SK-N-SH treated with all-trans-retinoic acid at 6 μM for 48 hours (cell line): ENCODE results near the gene TREX2.

Experiments
- ATAC-seq: fragments of 200-7000 bp; cut with Tn5 transposase; 3 replicates; pipeline ENCODE4 v1.9.1; 2020; ENCODE audit warnings: mild to moderate bottlenecking, moderate library complexity
- ARNTL ChIP-seq: fragments of 450-650 bp; formaldehyde crosslinking; IDR thresholded peaks from 2 replicates; pipeline ENCODE4 v1.5.0; 2020; ENCODE audit warnings: low read depth, mild to moderate bottlenecking, moderate library complexity, borderline replicate concordance
- BACH2 ChIP-seq: fragments of 250-450 bp; sonication (Bioruptor Pico); IDR thresholded peaks from 2 replicates; pipeline ENCODE4 v1.9.0; 2021; ENCODE audit warnings: mild to moderate bottlenecking, borderline replicate concordance
- ESRRG ChIP-seq: fragments of 250-450 bp; sonication (Bioruptor Pico); IDR thresholded peaks from 2 replicates; pipeline ENCODE4 v1.6.1; 2021; ENCODE audit warnings: mild to moderate bottlenecking
- GLIS3 ChIP-seq: fragments of 250-450 bp; sonication (Bioruptor Pico); IDR thresholded peaks from 2 replicates; pipeline ENCODE4 v1.5.0; 2020; ENCODE audit warnings: mild to moderate bottlenecking, moderate library complexity
- ISL1 ChIP-seq: fragments of 250-450 bp; sonication (Bioruptor Pico); IDR thresholded peaks from 2 replicates; pipeline ENCODE4 v2.1.2; 2022; ENCODE audit warnings: mild to moderate bottlenecking, moderate library complexity
- OSR1 ChIP-seq: fragments of 250-450 bp; sonication (Bioruptor Pico); IDR thresholded peaks from 2 replicates; pipeline ENCODE4 v1.8.0; 2022; ENCODE audit warnings: moderate library complexity, mild to moderate bottlenecking, inconsistent platforms
- PPARA ChIP-seq: fragments of 250-450 bp; sonication (Bioruptor Pico); IDR thresholded peaks from 2 replicates; pipeline ENCODE4 v1.5.0; 2020; ENCODE audit warnings: mild to moderate bottlenecking, borderline replicate concordance
- RARB ChIP-seq: fragments of 250-450 bp; sonication (Bioruptor Pico); IDR thresholded peaks from 2 replicates; pipeline ENCODE4 v1.8.0; 2021; ENCODE audit warnings: mild to moderate bottlenecking, moderate library complexity
- SNAI2 ChIP-seq: fragments of 250-450 bp; sonication (Bioruptor Pico); IDR thresholded peaks from 2 replicates; pipeline ENCODE4 v1.5.0; 2020; ENCODE audit warnings: mild to moderate bottlenecking, moderate library complexity
- TCF4 ChIP-seq: fragments of 250-450 bp; sonication (Bioruptor Pico); IDR thresholded peaks from 2 replicates; pipeline ENCODE4 v1.8.0; 2021; ENCODE audit warnings: mild to moderate bottlenecking, moderate library complexity, borderline replicate concordance
- TOX ChIP-seq: fragments of 250-450 bp; sonication (Bioruptor Pico); IDR thresholded peaks from 2 replicates; pipeline ENCODE4 v1.8.0; 2021; ENCODE audit warnings: mild to moderate bottlenecking, moderate library complexity, borderline replicate concordance
- ZC3H10 ChIP-seq: fragments of 250-450 bp; sonication (Bioruptor Pico); IDR thresholded peaks from 2 replicates; pipeline ENCODE4 v1.5.1; 2021; ENCODE audit warnings: mild to moderate bottlenecking, moderate library complexity
- ZFP3 ChIP-seq: fragments of 250-450 bp; sonication (Bioruptor Pico); IDR thresholded peaks from 2 replicates; pipeline ENCODE4 v1.5.0; 2020; ENCODE audit warnings: mild to moderate bottlenecking, moderate library complexity
- ZFP30 ChIP-seq: fragments of 450-650 bp; formaldehyde crosslinking; IDR thresholded peaks from 2 replicates; pipeline ENCODE4 v1.5.0; 2022; ENCODE audit warnings: mild to moderate bottlenecking, moderate library complexity
- ZNF565 ChIP-seq: fragments of 450-650 bp; formaldehyde crosslinking; conservative IDR thresholded peaks from 2 replicates; pipeline ENCODE4 v1.5.0; 2020; ENCODE audit warnings: low read depth, mild to moderate bottlenecking, moderate library complexity
- ZNF70 ChIP-seq: fragments of 450-650 bp; formaldehyde crosslinking; IDR thresholded peaks from 2 replicates; pipeline ENCODE4 v1.5.0; 2020; ENCODE audit warnings: mild to moderate bottlenecking, moderate library complexity
- ZNF8 ChIP-seq: fragments of 450-650 bp; formaldehyde crosslinking; IDR thresholded peaks from 2 replicates; pipeline ENCODE4 v1.5.0; 2020; ENCODE audit warnings: mild to moderate bottlenecking, moderate library complexity
- TF ChIP-seq, protein P1 (sequence below): fragments of 250-450 bp; sonication (Bioruptor Pico); IDR thresholded peaks from 2 replicates; pipeline ENCODE4 v1.5.1; 2020; ENCODE audit warnings: low read depth, mild to moderate bottlenecking, moderate library complexity
- TF ChIP-seq, protein P2 (sequence below): fragments of 250-450 bp; sonication (Bioruptor Pico); IDR thresholded peaks from 2 replicates; pipeline ENCODE4 v1.8.0; 2021; ENCODE audit warnings: low read depth, mild to moderate bottlenecking, moderate library complexity, borderline replicate concordance
- TF ChIP-seq, protein P3 (sequence below): fragments of 250-450 bp; sonication (Bioruptor Pico); IDR thresholded peaks from 2 replicates; pipeline ENCODE4 v1.8.0; 2020; ENCODE audit warnings: mild to moderate bottlenecking, moderate library complexity, borderline replicate concordance
- TF ChIP-seq, protein P4 (sequence below): fragments of 250-450 bp; sonication (Bioruptor Pico); IDR thresholded peaks from 2 replicates; pipeline ENCODE4 v1.5.1; 2021; ENCODE audit warnings: mild to moderate bottlenecking, moderate library complexity

The TREX2 gene

GRCh38 chrX:153411255-153411987, 34.4 kb downstream of the TREX2 start, which contains the start of gene ZFP92:
TSS of gene ZFP92 (plus strand) at chrX:153411472. CDS start at chrX:153418323, 6,851 bp downstream.
- ATAC-seq = peak; percentile 50
- TF ChIP-seq ZC3H10 (CRISPR knock-in tag) = no peak
- no peak for TF ChIP-seq OSR1 (CRISPR knock-in tag)
- TF ChIP-seq TCF4 = no peak

GRCh38 chrX:153410888-153411254, 35.0 kb downstream of the TREX2 start:
- ATAC-seq = no peak
- TF ChIP-seq, protein P1, sequence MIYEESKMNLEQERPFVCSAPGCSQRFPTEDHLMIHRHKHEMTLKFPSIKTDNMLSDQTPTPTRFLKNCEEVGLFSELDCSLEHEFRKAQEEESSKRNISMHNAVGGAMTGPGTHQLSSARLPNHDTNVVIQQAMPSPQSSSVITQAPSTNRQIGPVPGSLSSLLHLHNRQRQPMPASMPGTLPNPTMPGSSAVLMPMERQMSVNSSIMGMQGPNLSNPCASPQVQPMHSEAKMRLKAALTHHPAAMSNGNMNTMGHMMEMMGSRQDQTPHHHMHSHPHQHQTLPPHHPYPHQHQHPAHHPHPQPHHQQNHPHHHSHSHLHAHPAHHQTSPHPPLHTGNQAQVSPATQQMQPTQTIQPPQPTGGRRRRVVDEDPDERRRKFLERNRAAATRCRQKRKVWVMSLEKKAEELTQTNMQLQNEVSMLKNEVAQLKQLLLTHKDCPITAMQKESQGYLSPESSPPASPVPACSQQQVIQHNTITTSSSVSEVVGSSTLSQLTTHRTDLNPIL (CRISPR knock-in tag) = no peak
- TF ChIP-seq SNAI2 (CRISPR knock-in tag) (no peak), GLIS3 (CRISPR knock-in tag) (no peak), RARB (CRISPR knock-in tag) (no peak), ARNTL (CRISPR knock-in tag) (no peak), PPARA (CRISPR knock-in tag) (no peak), TOX (CRISPR knock-in tag) (no peak), ZFP30 (CRISPR knock-in tag) (no peak), ZFP3 (CRISPR knock-in tag) (no peak)
- TF ChIP-seq, protein P2, sequence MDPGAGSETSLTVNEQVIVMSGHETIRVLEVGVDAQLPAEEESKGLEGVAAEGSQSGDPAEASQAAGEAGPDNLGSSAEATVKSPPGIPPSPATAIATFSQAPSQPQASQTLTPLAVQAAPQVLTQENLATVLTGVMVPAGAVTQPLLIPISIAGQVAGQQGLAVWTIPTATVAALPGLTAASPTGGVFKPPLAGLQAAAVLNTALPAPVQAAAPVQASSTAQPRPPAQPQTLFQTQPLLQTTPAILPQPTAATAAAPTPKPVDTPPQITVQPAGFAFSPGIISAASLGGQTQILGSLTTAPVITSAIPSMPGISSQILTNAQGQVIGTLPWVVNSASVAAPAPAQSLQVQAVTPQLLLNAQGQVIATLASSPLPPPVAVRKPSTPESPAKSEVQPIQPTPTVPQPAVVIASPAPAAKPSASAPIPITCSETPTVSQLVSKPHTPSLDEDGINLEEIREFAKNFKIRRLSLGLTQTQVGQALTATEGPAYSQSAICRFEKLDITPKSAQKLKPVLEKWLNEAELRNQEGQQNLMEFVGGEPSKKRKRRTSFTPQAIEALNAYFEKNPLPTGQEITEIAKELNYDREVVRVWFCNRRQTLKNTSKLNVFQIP (CRISPR knock-in tag) = no peak
- TF ChIP-seq, all 23 proteins: peak for 0

DNA sequence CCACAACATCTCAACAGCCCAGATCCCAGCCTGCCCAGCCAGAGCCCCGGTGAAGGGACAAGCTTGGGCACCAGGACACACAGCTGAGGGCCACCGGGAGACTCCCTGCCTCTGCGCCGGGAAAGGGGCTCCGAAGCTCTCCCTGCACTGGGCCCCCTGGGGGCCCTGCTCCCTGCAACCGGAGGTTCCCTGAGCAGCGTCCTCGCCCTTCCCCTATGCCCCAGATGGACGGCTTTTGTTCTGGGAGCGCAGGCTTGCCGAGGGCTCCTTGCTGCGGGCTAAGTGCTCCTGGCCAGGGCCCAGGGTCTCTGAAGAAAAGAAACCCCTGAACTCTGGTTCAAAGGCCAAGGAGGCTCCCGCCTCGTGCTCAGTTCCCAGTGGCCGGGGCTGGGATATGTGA, 35.5 kb downstream of the TREX2 start:
- no peak for ATAC-seq
- no peak for TF ChIP-seq TOX (CRISPR knock-in tag)
- no peak for TF ChIP-seq ZNF8 (CRISPR knock-in tag)
- TF ChIP-seq, protein P1 (CRISPR knock-in tag) = no peak
- TF ChIP-seq, protein P3, sequence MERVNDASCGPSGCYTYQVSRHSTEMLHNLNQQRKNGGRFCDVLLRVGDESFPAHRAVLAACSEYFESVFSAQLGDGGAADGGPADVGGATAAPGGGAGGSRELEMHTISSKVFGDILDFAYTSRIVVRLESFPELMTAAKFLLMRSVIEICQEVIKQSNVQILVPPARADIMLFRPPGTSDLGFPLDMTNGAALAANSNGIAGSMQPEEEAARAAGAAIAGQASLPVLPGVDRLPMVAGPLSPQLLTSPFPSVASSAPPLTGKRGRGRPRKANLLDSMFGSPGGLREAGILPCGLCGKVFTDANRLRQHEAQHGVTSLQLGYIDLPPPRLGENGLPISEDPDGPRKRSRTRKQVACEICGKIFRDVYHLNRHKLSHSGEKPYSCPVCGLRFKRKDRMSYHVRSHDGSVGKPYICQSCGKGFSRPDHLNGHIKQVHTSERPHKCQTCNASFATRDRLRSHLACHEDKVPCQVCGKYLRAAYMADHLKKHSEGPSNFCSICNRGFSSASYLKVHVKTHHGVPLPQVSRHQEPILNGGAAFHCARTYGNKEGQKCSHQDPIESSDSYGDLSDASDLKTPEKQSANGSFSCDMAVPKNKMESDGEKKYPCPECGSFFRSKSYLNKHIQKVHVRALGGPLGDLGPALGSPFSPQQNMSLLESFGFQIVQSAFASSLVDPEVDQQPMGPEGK (CRISPR knock-in tag) = no peak
- no peak for TF ChIP-seq ZNF70 (CRISPR knock-in tag)
- no peak for TF ChIP-seq ZC3H10 (CRISPR knock-in tag)
- TF ChIP-seq GLIS3 (CRISPR knock-in tag) = no peak
- TF ChIP-seq, protein P4, sequence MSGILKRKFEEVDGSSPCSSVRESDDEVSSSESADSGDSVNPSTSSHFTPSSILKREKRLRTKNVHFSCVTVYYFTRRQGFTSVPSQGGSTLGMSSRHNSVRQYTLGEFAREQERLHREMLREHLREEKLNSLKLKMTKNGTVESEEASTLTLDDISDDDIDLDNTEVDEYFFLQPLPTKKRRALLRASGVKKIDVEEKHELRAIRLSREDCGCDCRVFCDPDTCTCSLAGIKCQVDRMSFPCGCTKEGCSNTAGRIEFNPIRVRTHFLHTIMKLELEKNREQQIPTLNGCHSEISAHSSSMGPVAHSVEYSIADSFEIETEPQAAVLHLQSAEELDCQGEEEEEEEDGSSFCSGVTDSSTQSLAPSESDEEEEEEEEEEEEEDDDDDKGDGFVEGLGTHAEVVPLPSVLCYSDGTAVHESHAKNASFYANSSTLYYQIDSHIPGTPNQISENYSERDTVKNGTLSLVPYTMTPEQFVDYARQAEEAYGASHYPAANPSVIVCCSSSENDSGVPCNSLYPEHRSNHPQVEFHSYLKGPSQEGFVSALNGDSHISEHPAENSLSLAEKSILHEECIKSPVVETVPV (CRISPR knock-in tag) = no peak
- TF ChIP-seq TCF4 = no peak
- no peak for TF ChIP-seq BACH2 (CRISPR knock-in tag)
- TF ChIP-seq PPARA (CRISPR knock-in tag) = no peak
- no peak for TF ChIP-seq ISL1 (CRISPR knock-in tag)
- TF ChIP-seq, protein P2 (CRISPR knock-in tag) = no peak
- no peak for TF ChIP-seq ZNF565
- no peak for TF ChIP-seq RARB (CRISPR knock-in tag)
- TF ChIP-seq OSR1 (CRISPR knock-in tag) = no peak
- no peak for TF ChIP-seq ESRRG
- TF ChIP-seq, all 23 proteins: peak for 0
